Keratinocyte (primary cell): Measurements from ENCODE around the gene NFATC2.

ENCODE experiments used
- CTCF ChIP-seq, 3 experiments: IDR thresholded peaks in 1 of 3; conservative IDR thresholded peaks in 1 of 3; optimal IDR thresholded peaks in 1 of 3; 2 replicates in 2 of 3; 3 replicates in 1 of 3; pipeline versions ENCODE3 to v1.5.1; 2011; ENCODE audit warnings: low read length in 3 of 3, mild to moderate bottlenecking in 3 of 3, moderate library complexity in 2 of 3, control low read depth in 1 of 3, inconsistent platforms in 1 of 3; ENCODE audit not compliant: insufficient read depth in 2 of 3; ENCODE audit errors: extremely low read depth in 1 of 3
- EZH2 ChIP-seq: IDR thresholded peaks from one replicate; pipeline ENCODE4 v1.6.1; 2012; ENCODE audit warnings: inconsistent platforms, mild to moderate bottlenecking, low read length, moderate library complexity

- TF ChIP-seq CTCF (optimal IDR thresholded peaks at IDR 0.05 in 1 of 3, IDR thresholded peaks at IDR 0.05 in 1 of 3, conservative IDR thresholded peaks at IDR 0.05 in 1 of 3; ENCODE audit: extremely low read depth in 1 of 3, insufficient read depth in 2 of 3, low read length in 3 of 3) (no peak), EZH2 (no peak)
These were observed 144.0 kb downstream of the NFATC2 start for GRCh38 chr20:51398552-51398951.
